Osteoblast (primary cell): ENCODE results near the gene PSMD14. TPM values are rescaled to one million over a fixed set of nuclear protein-coding genes. Genes with fewer than 3 reads are reported as not detected.
"Not testable (repeated sequence)": the region's sequence is repeated elsewhere in the genome, so short reads cannot be mapped to it uniquely, and the experiment has no call there.

Experiments used
- DNase-seq: peaks from one replicate; pipeline ENCODE4 v3.0.0; 2011; ENCODE audit warnings: low spot score, mixed read lengths; ENCODE audit not compliant: insufficient read length; ENCODE audit errors: missing footprints
- H2AFZ ChIP-seq: 2 replicates; pipeline ENCODE4 v1.6.0; 2011; ENCODE audit warnings: mild to moderate bottlenecking, low read length
- H3K27ac ChIP-seq: 2 replicates; pipeline ENCODE4 v1.5.1; 2011; ENCODE audit warnings: mild to moderate bottlenecking, low read depth, low read length, moderate library complexity
- H3K27me3 ChIP-seq: 2 replicates; pipeline ENCODE4 v1.6.0; 2012; ENCODE audit warnings: mild to moderate bottlenecking, control low read depth, inconsistent platforms, low read length, moderate library complexity; ENCODE audit not compliant: insufficient read depth
- H3K36me3 ChIP-seq: 2 replicates; pipeline ENCODE4 v1.5.1; 2011; ENCODE audit warnings: mild to moderate bottlenecking, low read length, control low read depth, moderate library complexity; ENCODE audit not compliant: insufficient read depth
- H3K4me1 ChIP-seq: 2 replicates; pipeline ENCODE4 v1.5.1; 2011; ENCODE audit warnings: mild to moderate bottlenecking, low read length, control low read depth, moderate library complexity; ENCODE audit not compliant: insufficient read depth
- H3K4me2 ChIP-seq: 2 replicates; pipeline ENCODE4 v1.6.0; 2011; ENCODE audit warnings: mild to moderate bottlenecking, low read length; ENCODE audit not compliant: insufficient read depth
- H3K4me3 ChIP-seq: fragments of 200-600 bp; sonication (generic); 3 replicates; pipeline ENCODE4 v1.5.1; 2012; ENCODE audit warnings: mild to moderate bottlenecking, low read length, inconsistent platforms; ENCODE audit not compliant: insufficient read depth
- H3K79me2 ChIP-seq: 2 replicates; pipeline ENCODE4 v1.6.0; 2012; ENCODE audit warnings: mild to moderate bottlenecking, low read length, control low read depth, inconsistent platforms; ENCODE audit not compliant: insufficient read depth
- H3K9me3 ChIP-seq: 2 replicates; pipeline ENCODE4 v1.5.1; 2011; ENCODE audit warnings: low read depth, low read length, control low read depth
- H4K20me1 ChIP-seq: 2 replicates; pipeline ENCODE4 v1.6.0; 2012; ENCODE audit warnings: mild to moderate bottlenecking, low read length, control low read depth; ENCODE audit not compliant: insufficient read depth
- total RNA-seq: library from RNA; depleted of rRNA; stranded (reverse); fragments of >200 nt; gene quantifications from 2 replicates; pipeline ENCODE4 v1.2.3, GENCODE V29; 2012
- TF ChIP-seq, protein P1 (sequence below): IDR thresholded peaks from 2 replicates; pipeline ENCODE4 v1.5.1; 2011; ENCODE audit warnings: mild to moderate bottlenecking, low read depth, low read length, moderate library complexity; ENCODE audit errors: extremely low read depth

Gene PSMD14
- total RNA-seq, 1 donor: 74.2 TPM

- Histone ChIP-seq H4K20me1 (no peaks in the 10 kb centered on the region), H3K27ac (no peak overlapping the region), H3K4me3 (no peak overlapping the region), H3K79me2 (peaks cover 81% of the 10 kb centered on the region), H3K4me2 (no peak overlapping the region), H3K4me1 (no peaks in the 10 kb centered on the region), H3K27me3 (no peaks in the 10 kb centered on the region), H2AFZ (no peak overlapping the region), H3K36me3 (peaks cover 16% of the 10 kb centered on the region), H3K9me3 (no peaks in the 10 kb centered on the region)
- TF ChIP-seq, protein P1, sequence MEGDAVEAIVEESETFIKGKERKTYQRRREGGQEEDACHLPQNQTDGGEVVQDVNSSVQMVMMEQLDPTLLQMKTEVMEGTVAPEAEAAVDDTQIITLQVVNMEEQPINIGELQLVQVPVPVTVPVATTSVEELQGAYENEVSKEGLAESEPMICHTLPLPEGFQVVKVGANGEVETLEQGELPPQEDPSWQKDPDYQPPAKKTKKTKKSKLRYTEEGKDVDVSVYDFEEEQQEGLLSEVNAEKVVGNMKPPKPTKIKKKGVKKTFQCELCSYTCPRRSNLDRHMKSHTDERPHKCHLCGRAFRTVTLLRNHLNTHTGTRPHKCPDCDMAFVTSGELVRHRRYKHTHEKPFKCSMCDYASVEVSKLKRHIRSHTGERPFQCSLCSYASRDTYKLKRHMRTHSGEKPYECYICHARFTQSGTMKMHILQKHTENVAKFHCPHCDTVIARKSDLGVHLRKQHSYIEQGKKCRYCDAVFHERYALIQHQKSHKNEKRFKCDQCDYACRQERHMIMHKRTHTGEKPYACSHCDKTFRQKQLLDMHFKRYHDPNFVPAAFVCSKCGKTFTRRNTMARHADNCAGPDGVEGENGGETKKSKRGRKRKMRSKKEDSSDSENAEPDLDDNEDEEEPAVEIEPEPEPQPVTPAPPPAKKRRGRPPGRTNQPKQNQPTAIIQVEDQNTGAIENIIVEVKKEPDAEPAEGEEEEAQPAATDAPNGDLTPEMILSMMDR: no peak
- no peak for DNase-seq
Measured at GRCh38 chr2:161327582-161327981, 19.4 kb downstream of the PSMD14 start.

DNA sequence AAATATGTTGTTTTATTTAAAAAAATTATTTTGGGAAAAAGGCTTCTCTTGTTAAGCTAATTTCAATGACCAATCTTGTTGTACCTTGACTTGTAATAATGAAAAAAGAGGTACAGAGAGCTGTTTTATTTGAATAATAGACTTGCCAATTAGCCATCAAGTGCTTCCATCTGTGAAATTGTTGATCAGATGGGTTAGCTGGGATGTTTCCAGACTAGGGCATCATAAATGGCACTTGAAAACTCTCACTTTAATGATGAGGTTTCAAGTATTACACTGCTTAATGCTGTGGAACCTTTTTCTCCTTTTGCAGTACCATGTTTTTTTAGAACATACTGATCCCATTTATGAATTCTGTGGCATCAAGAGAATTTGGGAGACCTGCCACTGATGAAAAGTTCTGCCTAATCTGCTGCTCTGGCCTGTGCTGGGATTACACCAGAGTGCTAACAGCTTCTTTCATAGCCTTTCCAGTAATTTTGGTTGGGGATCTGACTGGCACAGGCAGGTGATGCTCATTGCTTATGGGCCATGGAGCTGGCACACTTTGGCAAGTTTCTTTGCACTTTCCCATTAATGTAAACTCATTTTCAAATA lies 24.2 kb downstream of the PSMD14 start:
- Histone ChIP-seq H3K27ac (no peak overlapping the region), H3K36me3 (no peaks in the 10 kb centered on the region), H3K79me2 (peaks cover 81% of the 10 kb centered on the region), H3K4me2 (no peak overlapping the region), H3K4me1 (no peaks in the 10 kb centered on the region), H4K20me1 (peaks cover 2% of the 10 kb centered on the region), H3K9me3 (no peaks in the 10 kb centered on the region), H2AFZ (no peak overlapping the region), H3K4me3 (no peak overlapping the region), H3K27me3 (no peaks in the 10 kb centered on the region)
- TF ChIP-seq, protein P1: no peak
- DNase-seq: no peak

- H3K27me3 ChIP-seq: no peaks in the 10 kb centered on the region
- H3K36me3 ChIP-seq: no peaks in the 10 kb centered on the region
- H3K27ac ChIP-seq: no peak overlapping the region
- no peak overlapping the region for H3K4me3 ChIP-seq
- TF ChIP-seq, protein P1: no peak
- H3K4me1 ChIP-seq: no peaks in the 10 kb centered on the region
- peaks cover 2% of the 10 kb centered on the region for H4K20me1 ChIP-seq
- no peaks in the 10 kb centered on the region for H3K9me3 ChIP-seq
- DNase-seq: no peak
- peaks cover 72% of the 10 kb centered on the region for H3K79me2 ChIP-seq
- no peak overlapping the region for H3K4me2 ChIP-seq
- H2AFZ ChIP-seq: no peak overlapping the region
Measured at GRCh38 chr2:161335626-161336025, 27.4 kb downstream of the PSMD14 start.

DNA sequence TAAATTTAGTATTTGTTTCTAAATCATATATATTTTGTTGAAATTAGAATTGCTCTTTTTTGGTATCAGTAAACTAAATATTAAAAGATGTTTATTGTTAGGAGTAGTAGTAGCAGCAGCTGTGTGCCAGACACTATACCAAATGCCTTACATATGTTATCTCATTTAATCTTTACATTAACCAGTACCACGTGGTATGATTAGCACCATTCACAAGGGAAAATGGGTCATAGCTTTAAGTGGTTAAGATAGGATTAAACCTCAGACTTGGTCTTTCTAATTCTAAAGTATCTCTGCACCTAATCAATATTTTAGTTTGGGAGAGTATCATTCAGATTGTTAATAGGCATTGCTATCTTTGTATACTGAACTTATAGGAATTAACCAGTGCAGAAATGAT lies 29.0 kb downstream of the PSMD14 start:
- H3K9me3 ChIP-seq: no peaks in the 10 kb centered on the region
- peaks cover 2% of the 10 kb centered on the region for H4K20me1 ChIP-seq
- no peak overlapping the region for H3K4me2 ChIP-seq
- TF ChIP-seq, protein P1: no peak
- no peak overlapping the region for H2AFZ ChIP-seq
- no peak for DNase-seq
- H3K27me3 ChIP-seq: no peaks in the 10 kb centered on the region
- H3K4me1 ChIP-seq: no peaks in the 10 kb centered on the region
- H3K36me3 ChIP-seq: no peaks in the 10 kb centered on the region
- no peak overlapping the region for H3K4me3 ChIP-seq
- H3K79me2 ChIP-seq: peaks cover 66% of the 10 kb centered on the region
- no peak overlapping the region for H3K27ac ChIP-seq

GRCh38 chr2:161339532-161339931 lies 31.3 kb downstream of the PSMD14 start:
- not testable (repeated sequence) for H3K27ac ChIP-seq, H3K27me3 ChIP-seq, DNase-seq, H3K4me2 ChIP-seq, H4K20me1 ChIP-seq, H3K4me1 ChIP-seq, H3K9me3 ChIP-seq, H3K4me3 ChIP-seq, H2AFZ ChIP-seq, H3K36me3 ChIP-seq
- peaks cover 67% of the 10 kb centered on the region for H3K79me2 ChIP-seq

GRCh38 chr2:161340930-161341413 lies 32.7 kb downstream of the PSMD14 start:
- DNase-seq, H3K27me3 ChIP-seq, H3K9me3 ChIP-seq, H3K4me1 ChIP-seq, H3K36me3 ChIP-seq, H2AFZ ChIP-seq, H4K20me1 ChIP-seq, H3K27ac ChIP-seq: not testable (repeated sequence)
- Histone ChIP-seq H3K4me2 (peak overlapping the region; percentile 57), H3K79me2 (peaks cover 67% of the 10 kb centered on the region), H3K4me3 (peak overlapping the region; percentile 30)
